ENCODE measurements around the gene BPIFB1.

- TF ChIP-seq CTCF (IDR thresholded peaks at IDR 0.05), result peak; percentile 96
- no peak for TF ChIP-seq POLR2AphosphoS5 (IDR thresholded peaks at IDR 0.05; ENCODE audit: low read depth, low read length)
- TF ChIP-seq, protein P1, sequence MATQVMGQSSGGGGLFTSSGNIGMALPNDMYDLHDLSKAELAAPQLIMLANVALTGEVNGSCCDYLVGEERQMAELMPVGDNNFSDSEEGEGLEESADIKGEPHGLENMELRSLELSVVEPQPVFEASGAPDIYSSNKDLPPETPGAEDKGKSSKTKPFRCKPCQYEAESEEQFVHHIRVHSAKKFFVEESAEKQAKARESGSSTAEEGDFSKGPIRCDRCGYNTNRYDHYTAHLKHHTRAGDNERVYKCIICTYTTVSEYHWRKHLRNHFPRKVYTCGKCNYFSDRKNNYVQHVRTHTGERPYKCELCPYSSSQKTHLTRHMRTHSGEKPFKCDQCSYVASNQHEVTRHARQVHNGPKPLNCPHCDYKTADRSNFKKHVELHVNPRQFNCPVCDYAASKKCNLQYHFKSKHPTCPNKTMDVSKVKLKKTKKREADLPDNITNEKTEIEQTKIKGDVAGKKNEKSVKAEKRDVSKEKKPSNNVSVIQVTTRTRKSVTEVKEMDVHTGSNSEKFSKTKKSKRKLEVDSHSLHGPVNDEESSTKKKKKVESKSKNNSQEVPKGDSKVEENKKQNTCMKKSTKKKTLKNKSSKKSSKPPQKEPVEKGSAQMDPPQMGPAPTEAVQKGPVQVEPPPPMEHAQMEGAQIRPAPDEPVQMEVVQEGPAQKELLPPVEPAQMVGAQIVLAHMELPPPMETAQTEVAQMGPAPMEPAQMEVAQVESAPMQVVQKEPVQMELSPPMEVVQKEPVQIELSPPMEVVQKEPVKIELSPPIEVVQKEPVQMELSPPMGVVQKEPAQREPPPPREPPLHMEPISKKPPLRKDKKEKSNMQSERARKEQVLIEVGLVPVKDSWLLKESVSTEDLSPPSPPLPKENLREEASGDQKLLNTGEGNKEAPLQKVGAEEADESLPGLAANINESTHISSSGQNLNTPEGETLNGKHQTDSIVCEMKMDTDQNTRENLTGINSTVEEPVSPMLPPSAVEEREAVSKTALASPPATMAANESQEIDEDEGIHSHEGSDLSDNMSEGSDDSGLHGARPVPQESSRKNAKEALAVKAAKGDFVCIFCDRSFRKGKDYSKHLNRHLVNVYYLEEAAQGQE (IDR thresholded peaks at IDR 0.05; ENCODE audit: insufficient read depth in 1 of 2, low read depth in 2 of 2, low read length in 1 of 2), result no peak
- TF ChIP-seq TCF7L2 (IDR thresholded peaks at IDR 0.05; ENCODE audit: low read depth, low read length), result no peak
- TF ChIP-seq SIN3A (IDR thresholded peaks at IDR 0.05; ENCODE audit: borderline replicate concordance, insufficient read depth, low read depth, low read length), result no peak
Measured at GRCh38 chr20:33291830-33292355, 8.9 kb downstream of the BPIFB1 start.
